Measurements from ENCODE around the gene SLC23A2. TPM values are rescaled to one million over a fixed set of nuclear protein-coding genes. Genes with fewer than 3 reads are reported as not detected.

The SLC23A2 gene
- total RNA-seq, 2 donors from 2014 or later, result 21.0 to 39.1 TPM

DNA sequence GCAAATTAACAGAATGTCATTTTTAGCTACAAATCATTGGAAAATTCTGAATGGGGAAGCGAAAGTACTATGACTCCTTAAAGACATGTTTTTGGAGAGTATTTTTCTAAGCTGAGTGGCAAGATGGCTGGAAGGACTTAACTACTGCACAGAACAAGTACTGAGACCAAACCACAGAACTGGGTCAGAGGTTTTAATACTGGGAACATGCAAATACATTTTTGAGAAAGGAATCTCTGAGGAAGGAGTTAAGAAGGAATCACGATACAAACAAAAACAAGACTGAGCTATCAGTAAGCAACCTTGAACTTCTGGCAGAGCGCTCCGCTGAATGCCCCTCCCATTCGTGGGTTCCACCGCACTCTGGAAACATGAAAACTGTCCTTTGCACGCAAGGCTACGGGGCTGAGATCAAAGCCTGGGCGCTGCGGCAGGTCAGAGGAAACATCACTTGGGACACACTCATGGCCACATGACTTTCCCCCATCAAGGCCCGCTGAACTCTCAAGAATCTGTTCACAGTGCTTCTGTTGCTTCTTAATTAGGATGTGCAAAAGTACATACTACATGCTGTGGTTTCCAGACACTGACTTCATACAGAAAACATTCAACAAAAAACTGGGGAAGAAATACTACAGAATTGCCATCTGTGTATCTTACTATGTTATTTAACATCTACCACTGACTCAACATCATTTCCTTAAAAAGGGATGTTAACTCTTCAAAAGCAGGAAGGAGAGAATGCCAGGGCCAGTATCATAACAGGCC, 27.8 kb downstream of the SLC23A2 start:
- H3K27ac ChIP-seq, result peak overlapping the region in 1 of 2 donors; percentile 5
- intact Hi-C loops (cut with DNase I), result no loop called here
- TF ChIP-seq, protein P1, sequence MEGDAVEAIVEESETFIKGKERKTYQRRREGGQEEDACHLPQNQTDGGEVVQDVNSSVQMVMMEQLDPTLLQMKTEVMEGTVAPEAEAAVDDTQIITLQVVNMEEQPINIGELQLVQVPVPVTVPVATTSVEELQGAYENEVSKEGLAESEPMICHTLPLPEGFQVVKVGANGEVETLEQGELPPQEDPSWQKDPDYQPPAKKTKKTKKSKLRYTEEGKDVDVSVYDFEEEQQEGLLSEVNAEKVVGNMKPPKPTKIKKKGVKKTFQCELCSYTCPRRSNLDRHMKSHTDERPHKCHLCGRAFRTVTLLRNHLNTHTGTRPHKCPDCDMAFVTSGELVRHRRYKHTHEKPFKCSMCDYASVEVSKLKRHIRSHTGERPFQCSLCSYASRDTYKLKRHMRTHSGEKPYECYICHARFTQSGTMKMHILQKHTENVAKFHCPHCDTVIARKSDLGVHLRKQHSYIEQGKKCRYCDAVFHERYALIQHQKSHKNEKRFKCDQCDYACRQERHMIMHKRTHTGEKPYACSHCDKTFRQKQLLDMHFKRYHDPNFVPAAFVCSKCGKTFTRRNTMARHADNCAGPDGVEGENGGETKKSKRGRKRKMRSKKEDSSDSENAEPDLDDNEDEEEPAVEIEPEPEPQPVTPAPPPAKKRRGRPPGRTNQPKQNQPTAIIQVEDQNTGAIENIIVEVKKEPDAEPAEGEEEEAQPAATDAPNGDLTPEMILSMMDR (IDR thresholded peaks at IDR 0.05), result no peak
- peak; percentile 8 for TF ChIP-seq POLR2AphosphoS5 (IDR thresholded peaks at IDR 0.05)
- no peak for TF ChIP-seq POLR2A (IDR thresholded peaks at IDR 0.05)
- no peak for DNase-seq (ENCODE audit: low spot score)
- H3K9me3 ChIP-seq, result no peaks in the 10 kb centered on the region
- no peaks in the 10 kb centered on the region for H3K36me3 ChIP-seq
- no peaks in the 10 kb centered on the region for H3K27me3 ChIP-seq (replicated peaks; ENCODE audit: insufficient read depth)
- WGBS, result 62% methylated on average over 11 of the region's 11 CpGs
- H3K4me1 ChIP-seq (replicated peaks), result no peaks in the 10 kb centered on the region
- no peak overlapping the region for H3K4me3 ChIP-seq

DNA sequence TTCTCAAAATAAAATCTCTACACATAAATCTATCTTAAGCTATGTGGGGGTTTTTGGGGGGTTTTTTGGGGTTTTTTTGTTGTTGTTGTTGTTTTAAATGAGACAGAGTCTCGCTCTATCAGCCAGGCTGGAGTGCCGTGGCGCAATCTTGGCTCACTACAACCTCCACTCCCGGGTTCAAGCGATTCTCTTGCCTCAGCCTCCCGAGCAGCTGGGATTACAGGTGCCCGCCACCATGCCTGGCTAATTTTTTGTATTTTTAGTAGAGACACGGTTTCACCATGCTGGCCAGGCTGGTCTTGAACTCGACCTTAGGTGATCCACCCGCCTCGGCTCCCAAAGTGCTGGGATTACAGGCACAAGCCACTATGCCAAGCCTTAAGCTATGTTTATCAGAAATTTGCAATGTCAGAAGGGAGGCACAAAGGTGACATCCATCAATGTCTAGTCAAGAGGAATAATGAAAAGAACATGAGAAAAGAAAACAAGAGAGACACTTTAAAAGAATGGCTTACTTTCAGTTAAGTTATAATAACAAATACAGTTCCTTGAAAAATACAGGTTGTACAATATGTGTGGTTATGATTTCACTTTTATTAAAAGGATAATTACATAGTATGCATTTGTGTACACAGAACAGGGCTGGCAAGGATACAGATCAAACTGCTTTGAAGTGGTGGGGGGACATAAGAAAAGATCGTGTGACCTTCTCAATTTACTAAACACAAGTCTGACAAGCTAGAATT, 28.6 kb downstream of the SLC23A2 start:
- Histone ChIP-seq H3K27me3 (replicated peaks; ENCODE audit: insufficient read depth) (no peaks in the 10 kb centered on the region), H3K27ac (no peak overlapping the region), H3K9me3 (no peaks in the 10 kb centered on the region), H3K4me3 (no peak overlapping the region), H3K36me3 (no peaks in the 10 kb centered on the region), H3K4me1 (replicated peaks) (no peaks in the 10 kb centered on the region)
- TF ChIP-seq POLR2AphosphoS5 (IDR thresholded peaks at IDR 0.05) (no peak), POLR2A (IDR thresholded peaks at IDR 0.05) (no peak)
- TF ChIP-seq, protein P1 (IDR thresholded peaks at IDR 0.05), result no peak
- 82% methylated on average over 12 of the region's 12 CpGs for WGBS
- no peak for DNase-seq (ENCODE audit: low spot score)
- intact Hi-C loops (cut with DNase I), result no loop called here

DNA sequence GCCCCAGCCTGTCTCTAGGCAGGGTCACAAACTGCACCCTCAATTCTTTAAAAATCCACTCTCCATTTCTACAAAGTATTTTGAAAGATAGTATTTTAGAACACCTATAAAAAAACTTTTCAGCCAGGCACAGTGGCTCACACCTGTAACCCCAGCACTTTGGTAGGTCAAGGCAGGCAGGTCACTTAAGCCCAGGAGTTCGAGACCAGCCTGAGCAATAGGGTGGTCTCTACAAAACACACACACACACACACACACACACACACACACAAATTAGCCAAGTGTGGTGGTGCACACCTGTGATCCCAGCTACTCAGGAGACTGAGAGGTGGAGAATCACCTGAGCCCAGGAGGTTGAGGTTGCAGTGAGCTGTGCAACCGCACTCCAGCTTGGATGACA, 30.2 kb downstream of the SLC23A2 start:
- intact Hi-C loops (cut with DNase I), result no loop called here
- WGBS, result 100% methylated on average over 2 of the region's 2 CpGs
- DNase-seq (ENCODE audit: low spot score), result no peak
- TF ChIP-seq, protein P1 (IDR thresholded peaks at IDR 0.05), result no peak
- no peak for TF ChIP-seq POLR2A (IDR thresholded peaks at IDR 0.05)
- no peak for TF ChIP-seq POLR2AphosphoS5 (IDR thresholded peaks at IDR 0.05)
- Histone ChIP-seq H3K4me1 (replicated peaks) (no peaks in the 10 kb centered on the region), H3K36me3 (no peaks in the 10 kb centered on the region), H3K27ac (no peak overlapping the region), H3K27me3 (replicated peaks; ENCODE audit: insufficient read depth) (no peaks in the 10 kb centered on the region), H3K9me3 (no peaks in the 10 kb centered on the region), H3K4me3 (no peak overlapping the region)

DNA sequence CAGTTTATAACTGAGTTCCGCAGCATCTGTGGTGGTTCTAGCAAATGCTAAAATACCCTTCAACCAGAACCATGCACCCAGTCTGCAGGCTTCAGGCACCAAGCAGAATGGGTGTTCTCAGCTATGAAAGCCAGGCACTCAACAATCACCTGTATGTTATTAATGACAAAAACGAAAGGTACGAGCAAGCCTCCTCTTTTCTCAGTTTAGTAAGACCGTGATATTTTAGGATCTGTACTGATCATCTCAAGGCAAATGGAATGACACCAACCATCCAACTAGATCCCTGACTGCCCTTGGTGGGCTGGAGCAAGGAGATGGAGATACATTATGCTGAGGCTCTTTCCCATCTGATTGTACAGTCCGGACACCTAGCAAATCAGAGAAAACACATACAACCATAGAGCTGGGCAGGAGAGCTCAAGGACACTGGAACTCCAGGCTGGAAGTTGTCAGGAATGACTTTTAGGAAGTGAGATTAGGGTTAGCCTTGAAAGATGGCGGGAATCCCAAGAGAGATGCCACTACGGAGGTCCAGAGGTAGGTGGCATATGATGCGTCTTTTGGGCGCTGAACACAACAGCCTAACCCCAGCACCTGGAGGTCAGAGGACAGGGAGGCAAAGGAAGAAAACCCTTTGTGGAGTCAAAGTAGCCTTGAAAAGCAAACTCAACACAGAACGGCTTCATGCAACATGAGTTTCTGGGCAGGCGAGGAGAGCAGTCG, 33.4 kb downstream of the SLC23A2 start:
- no peak overlapping the region for H3K4me3 ChIP-seq
- no peaks in the 10 kb centered on the region for H3K4me1 ChIP-seq (replicated peaks)
- H3K27ac ChIP-seq, result peak overlapping the region; percentile 2 to 6
- DNase-seq (ENCODE audit: low spot score), result no peak
- no peak for TF ChIP-seq POLR2A (IDR thresholded peaks at IDR 0.05)
- no peak for TF ChIP-seq POLR2AphosphoS5 (IDR thresholded peaks at IDR 0.05)
- TF ChIP-seq, protein P1 (IDR thresholded peaks at IDR 0.05), result no peak
- H3K27me3 ChIP-seq (replicated peaks; ENCODE audit: insufficient read depth), result no peaks in the 10 kb centered on the region
- intact Hi-C loops (cut with DNase I), result no loop called here
- 97% methylated on average over 12 of the region's 12 CpGs for WGBS
- H3K36me3 ChIP-seq, result no peaks in the 10 kb centered on the region
- H3K9me3 ChIP-seq, result no peaks in the 10 kb centered on the region

Data from prostate gland (tissue), 2 donors.